T-cell (primary cell): Measurements from ENCODE around the gene PCDHGA4. TPM values are rescaled to one million over a fixed set of nuclear protein-coding genes. Genes with fewer than 3 reads are reported as not detected.
"Not testable (repeated sequence)": the region's sequence is repeated elsewhere in the genome, so short reads cannot be mapped to it uniquely, and the experiment has no call there.

Experiments
- ATAC-seq, 4 experiments: fragments of 200-7000 bp in 3 of 4; fragments of 150-1000 bp in 1 of 4; cut with Tn5 transposase; replicated peaks in 1 of 4; 1 replicate in 3 of 4; 2 replicates in 1 of 4; pipeline ENCODE4 v1.10.0; 2021; ENCODE audit warnings: moderate library complexity in 3 of 4, mild to moderate bottlenecking in 2 of 4, moderate number of reproducible peaks in 1 of 4
- CTCF ChIA-PET, 2 donors: fragments of 300-600 bp; sonication (Branson Sonifier 250); formaldehyde crosslinking; loops; one replicate each; lab custom pipeline; 2022; ENCODE audit warnings: antibody characterized with exemption in 2 of 2; lab: Charles Lee
- POLR2A ChIA-PET, 2 donors: fragments of 300-600 bp; sonication (Branson Sonifier 250); formaldehyde crosslinking; loops; one replicate each; lab custom pipeline; 2022; ENCODE audit warnings: antibody characterized with exemption in 2 of 2; lab: Charles Lee
- DNase-seq, 35 experiments: peaks; one replicate each; pipeline versions ENCODE4 v3.0.0 to v3.0.0-alpha.2; 2013 to 2023
- H3K27ac ChIP-seq: one replicate; pipeline ENCODE4 v1.5.1; 2013; ENCODE audit warnings: low read length
- H3K27me3 ChIP-seq, 2 experiments: replicated peaks in 1 of 2; 1 replicate in 1 of 2; 2 replicates in 1 of 2; pipeline versions ENCODE4 v1.6.1 to v1.7.0; 2013; ENCODE audit warnings: low read length in 1 of 2, mixed read lengths in 1 of 2; ENCODE audit not compliant: control insufficient read depth in 2 of 2, insufficient read depth in 2 of 2; ENCODE audit errors: extremely low read depth in 1 of 2
- H3K36me3 ChIP-seq, 2 donors: 1 replicate in 1 of 2; 2 replicates in 1 of 2; pipeline versions ENCODE4 v1.6.1 to v1.7.0; 2013; ENCODE audit warnings: low read length in 1 of 2; ENCODE audit not compliant: control insufficient read depth in 2 of 2, insufficient read depth in 1 of 2; ENCODE audit errors: extremely low read depth in 1 of 2
- H3K4me1 ChIP-seq, 2 experiments: 1 replicate in 1 of 2; 2 replicates in 1 of 2; pipeline versions ENCODE4 v1.6.1 to v1.7.0; 2013; ENCODE audit warnings: low read length in 2 of 2, mixed read lengths in 1 of 2; ENCODE audit not compliant: insufficient read depth in 2 of 2, control insufficient read depth in 1 of 2; ENCODE audit errors: extremely low read depth in 1 of 2
- H3K4me3 ChIP-seq, 2 donors: 1 replicate in 1 of 2; 2 replicates in 1 of 2; pipeline versions ENCODE4 v1.5.1 to v1.7.0; 2013; ENCODE audit warnings: mild to moderate bottlenecking in 2 of 2, low read length in 1 of 2, moderate library complexity in 1 of 2; ENCODE audit not compliant: control insufficient read depth in 1 of 2; ENCODE audit errors: extremely low read depth in 1 of 2
- H3K9me3 ChIP-seq: 2 replicates; pipeline ENCODE4 v1.7.0; 2013
- H3K27ac Mint-ChIP-seq, 2 donors: one replicate each; pipeline ENCODE4 v1.8.0; 2020 to 2021; ENCODE audit warnings: mild to moderate bottlenecking in 2 of 2, mixed read lengths in 2 of 2
- H3K27me3 Mint-ChIP-seq, 2 donors: one replicate each; pipeline ENCODE4 v1.8.0; 2021 to 2022; ENCODE audit warnings: mixed read lengths in 2 of 2
- H3K36me3 Mint-ChIP-seq: one replicate; pipeline ENCODE4 v1.8.0; 2021; ENCODE audit warnings: mixed read lengths
- H3K4me1 Mint-ChIP-seq, 3 donors: one replicate each; pipeline ENCODE4 v1.8.0; 2020 to 2022; ENCODE audit warnings: mixed read lengths in 3 of 3, mild to moderate bottlenecking in 1 of 3
- H3K4me3 Mint-ChIP-seq, 3 donors: one replicate each; pipeline ENCODE4 v1.8.0; 2020 to 2022; ENCODE audit warnings: mild to moderate bottlenecking in 3 of 3, mixed read lengths in 3 of 3, moderate library complexity in 3 of 3
- H3K9me3 Mint-ChIP-seq, 3 donors: one replicate each; pipeline ENCODE4 v1.8.0; 2020 to 2022; ENCODE audit warnings: mixed read lengths in 3 of 3
- WGBS: methylation state at CpG from one replicate; pipeline ENCODE4 v1.1.5; 2013; ENCODE audit warnings: missing lambda C conversion rate; ENCODE audit not compliant: insufficient coverage; 5-methylcytosine and 5-hydroxymethylcytosine counted together
- total RNA-seq, 35 experiments: library from RNA in 6 of 35; stranded (reverse) in 6 of 35; fragments of 120-200 nt in 1 of 35; gene quantifications; one replicate each; pipeline versions ENCODE4 v1.2.1 to v1.2.4 and lab custom pipeline; 2013 to 2026

PCDHGA4 gene
- total RNA-seq, 5 donors from 2014 or later (not counting 1 experiment from before 2014, with no cell fraction given) = 0.18 to 0.37 (median 0.28) TPM; not detected in 1

DNA sequence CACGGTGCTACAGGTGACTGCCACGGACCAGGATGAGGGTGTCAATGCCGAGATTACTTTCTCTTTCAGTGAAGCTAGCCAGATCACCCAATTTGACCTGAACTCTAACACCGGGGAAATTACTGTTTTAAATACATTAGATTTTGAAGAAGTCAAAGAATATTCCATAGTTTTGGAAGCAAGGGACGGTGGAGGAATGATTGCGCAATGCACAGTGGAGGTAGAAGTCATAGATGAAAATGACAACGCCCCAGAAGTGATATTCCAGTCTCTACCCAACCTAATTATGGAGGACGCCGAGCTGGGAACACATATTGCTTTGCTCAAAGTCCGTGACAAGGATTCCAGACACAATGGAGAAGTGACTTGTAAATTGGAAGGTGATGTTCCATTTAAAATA lies 33.8 kb downstream of the PCDHGA4 start:
- H3K36me3 Mint-ChIP-seq = peaks cover 13% of the 10 kb centered on the region
- peaks cover 8 to 47% (median 28%) of the 10 kb centered on the region in 3 donors for H3K9me3 Mint-ChIP-seq
- peaks cover 12% of the 10 kb centered on the region for H3K9me3 ChIP-seq
- H3K27me3 ChIP-seq = peaks cover 18 to 49% of the 10 kb centered on the region in 2 experiments
- H3K27ac ChIP-seq = no peak overlapping the region
- H3K4me3 Mint-ChIP-seq = no peak overlapping the region
- DNase-seq (no peak), ATAC-seq (no peak)
- ChIA-PET POLR2A (no interaction called here), CTCF (no interaction called here)
- WGBS = 47% methylated on average over 2 of the region's 10 CpGs
- H3K4me3 ChIP-seq = peak overlapping the region in 1 of 2 donors; percentile 17
- H3K36me3 ChIP-seq = no peaks in the 10 kb centered on the region
- peaks cover 71 to 80% of the 10 kb centered on the region in 2 donors for H3K27me3 Mint-ChIP-seq
- H3K4me1 ChIP-seq = no peaks in the 10 kb centered on the region
- no peaks in the 10 kb centered on the region for H3K4me1 Mint-ChIP-seq
- no peak overlapping the region for H3K27ac Mint-ChIP-seq

DNA sequence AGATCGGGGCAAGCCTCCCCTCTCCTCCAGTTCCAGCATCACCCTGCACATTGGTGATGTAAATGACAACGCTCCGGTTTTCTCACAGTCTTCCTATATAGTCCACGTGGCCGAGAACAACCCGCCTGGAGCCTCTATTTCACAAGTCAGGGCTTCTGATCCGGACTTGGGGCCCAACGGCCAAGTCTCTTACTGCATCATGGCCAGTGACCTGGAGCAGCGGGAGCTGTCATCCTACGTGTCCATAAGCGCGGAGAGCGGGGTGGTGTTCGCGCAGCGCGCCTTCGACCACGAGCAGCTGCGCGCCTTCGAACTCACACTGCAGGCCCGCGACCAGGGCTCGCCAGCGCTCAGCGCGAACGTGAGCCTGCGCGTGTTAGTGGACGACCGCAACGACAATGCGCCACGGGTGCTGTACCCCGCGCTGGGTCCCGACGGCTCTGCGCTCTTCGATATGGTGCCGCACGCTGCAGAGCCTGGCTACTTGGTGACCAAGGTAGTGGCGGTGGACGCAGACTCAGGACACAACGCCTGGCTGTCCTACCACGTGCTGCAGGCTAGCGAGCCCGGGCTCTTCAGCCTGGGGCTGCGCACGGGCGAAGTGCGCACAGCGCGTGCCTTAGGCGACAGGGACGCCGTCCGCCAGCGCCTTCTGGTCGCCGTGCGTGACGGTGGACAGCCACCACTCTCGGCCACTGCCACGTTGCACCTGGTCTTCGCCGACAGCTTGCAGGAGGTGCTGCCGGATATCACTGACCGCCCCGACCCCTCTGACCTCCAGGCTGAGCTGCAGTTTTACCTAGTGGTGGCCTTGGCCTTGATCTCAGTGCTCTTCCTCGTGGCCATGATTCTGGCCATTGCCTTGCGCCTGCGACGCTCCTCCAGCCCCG lies 34.6 kb downstream of the PCDHGA4 start:
- H3K9me3 Mint-ChIP-seq = peaks cover 13 to 53% (median 33%) of the 10 kb centered on the region in 3 donors
- no peaks in the 10 kb centered on the region for H3K4me1 ChIP-seq
- peaks cover 16% of the 10 kb centered on the region for H3K36me3 Mint-ChIP-seq
- peak overlapping the region in 1 of 2 donors; percentile 32 for H3K4me3 ChIP-seq
- DNase-seq (no peak), ATAC-seq (no peak)
- no peak overlapping the region for H3K27ac ChIP-seq
- peak overlapping the region in 1 of 3 donors; percentile 27 for H3K4me3 Mint-ChIP-seq
- peaks cover 13% of the 10 kb centered on the region for H3K9me3 ChIP-seq
- no peak overlapping the region for H3K27ac Mint-ChIP-seq
- H3K27me3 Mint-ChIP-seq = peaks cover 72 to 80% of the 10 kb centered on the region in 2 donors
- no peaks in the 10 kb centered on the region for H3K4me1 Mint-ChIP-seq
- POLR2A ChIA-PET = no interaction called here
- 57% methylated on average over 77 of the region's 77 CpGs for WGBS
- CTCF ChIA-PET = interaction anchor here in 1 of 2 donors (0.5 kb wide), 1 partner anchor 59 kb away, joined by 3 read pairs; the partner anchor contains the start of gene PCDHGA1
- H3K36me3 ChIP-seq = no peaks in the 10 kb centered on the region
- H3K27me3 ChIP-seq = peaks cover 22 to 50% of the 10 kb centered on the region in 2 experiments

DNA sequence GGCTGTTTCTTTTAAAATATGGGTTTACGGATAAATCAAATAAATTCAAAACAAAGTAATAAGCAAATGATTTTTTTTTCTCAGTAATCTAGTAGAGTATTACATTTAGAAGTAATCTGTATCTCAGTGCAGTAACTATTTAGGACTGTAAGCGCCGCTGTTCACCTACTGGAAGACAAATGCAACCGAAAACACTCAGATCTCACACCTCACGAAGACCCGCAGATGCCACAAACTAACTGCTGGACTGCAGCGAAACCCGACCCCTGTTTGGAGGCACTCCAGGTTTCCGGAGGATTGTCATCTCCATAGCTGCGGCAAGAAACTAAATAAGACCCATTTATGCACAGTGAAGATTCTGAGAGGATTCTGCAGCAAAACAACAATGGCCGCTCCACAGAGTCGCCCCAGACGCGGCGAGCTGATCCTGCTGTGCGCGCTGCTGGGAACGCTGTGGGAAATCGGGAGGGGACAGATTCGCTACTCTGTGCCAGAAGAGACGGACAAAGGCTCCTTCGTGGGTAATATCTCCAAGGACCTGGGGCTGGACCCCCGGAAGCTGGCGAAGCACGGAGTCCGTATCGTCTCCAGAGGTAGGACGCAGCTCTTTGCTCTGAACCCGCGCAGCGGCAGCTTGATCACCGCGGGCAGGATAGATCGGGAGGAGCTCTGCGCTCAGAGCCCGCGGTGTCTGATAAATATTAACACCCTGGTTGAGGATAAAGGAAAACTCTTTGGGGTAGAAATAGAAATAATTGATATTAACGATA lies 37.8 kb downstream of the PCDHGA4 start, which contains the start of gene PCDHGA8:
Gene PCDHGA8, plus strand, starts transcription at position 205 of the 770 bp plus-strand sequence. Its CDS starts 181 bp downstream, at position 386.
- Histone ChIP-seq H3K27ac (no peak within 1 kb of the TSS), H3K4me1 (peaks cover 0 to under 1% of the 10 kb centered on the region in 2 experiments), H3K4me3 (peak within 1 kb of the TSS in 1 of 2 donors; percentile 25), H3K36me3 (no peaks in the 10 kb centered on the region), H3K9me3 (peaks cover 7% of the 10 kb centered on the region), H3K27me3 (peaks cover 29 to 51% of the 10 kb centered on the region in 2 experiments)
- ATAC-seq (no peak), DNase-seq (no peak)
- peaks cover 9% of the 10 kb centered on the region for H3K36me3 Mint-ChIP-seq
- CTCF ChIA-PET = no interaction called here
- 39% methylated on average over 30 of the region's 38 CpGs for WGBS
- peak within 1 kb of the TSS in 2 of 3 donors; percentile 21 to 27 for H3K4me3 Mint-ChIP-seq
- H3K27me3 Mint-ChIP-seq = peaks cover 61 to 76% of the 10 kb centered on the region in 2 donors
- POLR2A ChIA-PET = interaction anchor here (0.6 to 0.7 kb wide), 2 partner anchors 62 to 574 kb away, joined by 3 to 9 read pairs; no protein-coding TSS in a partner anchor
- H3K4me1 Mint-ChIP-seq = no peaks in the 10 kb centered on the region
- H3K9me3 Mint-ChIP-seq = peaks cover 13 to 39% (median 26%) of the 10 kb centered on the region in 3 donors
- H3K27ac Mint-ChIP-seq = peak within 1 kb of the TSS in 1 of 2 donors; percentile 46

DNA sequence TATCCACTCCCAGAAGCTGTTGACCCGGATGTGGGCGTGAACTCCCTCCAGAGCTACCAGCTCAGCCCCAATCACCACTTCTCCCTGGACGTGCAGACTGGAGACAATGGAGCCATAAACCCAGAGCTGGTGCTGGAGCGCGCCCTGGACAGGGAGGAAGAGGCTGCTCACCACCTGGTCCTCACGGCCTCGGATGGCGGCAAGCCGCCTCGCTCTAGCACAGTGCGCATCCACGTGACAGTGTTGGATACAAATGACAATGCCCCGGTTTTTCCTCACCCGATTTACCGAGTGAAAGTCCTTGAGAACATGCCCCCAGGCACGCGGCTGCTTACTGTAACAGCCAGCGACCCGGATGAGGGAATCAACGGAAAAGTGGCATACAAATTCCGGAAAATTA lies 38.4 kb downstream of the PCDHGA4 start:
- peaks cover 0 to 3% of the 10 kb centered on the region in 2 experiments for H3K4me1 ChIP-seq
- Mint-ChIP-seq H3K27ac (no peak overlapping the region), H3K4me1 (no peaks in the 10 kb centered on the region), H3K36me3 (peaks cover 9% of the 10 kb centered on the region), H3K27me3 (peaks cover 61 to 75% of the 10 kb centered on the region in 2 donors), H3K4me3 (no peak overlapping the region), H3K9me3 (peaks cover 13 to 37% (median 25%) of the 10 kb centered on the region in 3 donors)
- H3K9me3 ChIP-seq = peaks cover 6% of the 10 kb centered on the region
- H3K27ac ChIP-seq = no peak overlapping the region
- DNase-seq = no peak
- peaks cover 28 to 53% of the 10 kb centered on the region in 2 experiments for H3K27me3 ChIP-seq
- CTCF ChIA-PET = no interaction called here
- no peak for ATAC-seq
- H3K36me3 ChIP-seq = no peaks in the 10 kb centered on the region
- WGBS = 51% methylated on average over 14 of the region's 21 CpGs
- POLR2A ChIA-PET = interaction anchor here in 1 of 2 donors (0.6 kb wide), 1 partner anchor 63 kb away, joined by 9 read pairs; no protein-coding TSS in a partner anchor
- no peak overlapping the region for H3K4me3 ChIP-seq

DNA sequence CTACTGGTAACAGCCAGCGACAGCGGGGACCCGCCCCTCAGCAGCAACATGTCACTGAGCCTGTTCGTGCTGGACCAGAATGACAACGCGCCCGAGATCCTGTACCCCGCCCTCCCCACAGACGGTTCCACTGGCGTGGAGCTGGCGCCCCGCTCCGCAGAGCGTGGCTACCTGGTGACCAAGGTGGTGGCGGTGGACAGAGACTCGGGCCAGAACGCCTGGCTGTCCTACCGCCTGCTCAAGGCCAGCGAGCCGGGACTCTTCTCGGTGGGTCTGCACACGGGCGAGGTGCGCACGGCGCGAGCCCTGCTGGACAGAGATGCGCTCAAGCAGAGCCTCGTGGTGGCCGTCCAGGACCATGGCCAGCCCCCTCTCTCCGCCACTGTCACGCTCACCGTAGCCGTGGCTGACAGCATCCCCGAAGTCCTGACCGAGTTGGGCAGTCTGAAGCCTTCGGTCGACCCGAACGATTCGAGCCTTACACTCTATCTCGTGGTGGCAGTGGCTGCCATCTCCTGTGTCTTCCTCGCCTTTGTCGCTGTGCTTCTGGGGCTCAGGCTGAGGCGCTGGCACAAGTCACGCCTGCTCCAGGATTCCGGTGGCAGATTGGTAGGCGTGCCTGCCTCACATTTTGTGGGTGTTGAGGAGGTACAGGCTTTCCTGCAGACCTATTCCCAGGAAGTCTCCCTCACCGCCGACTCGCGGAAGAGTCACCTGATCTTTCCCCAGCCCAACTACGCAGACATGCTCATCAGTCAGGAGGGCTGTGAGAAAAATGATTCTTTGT lies 39.8 kb downstream of the PCDHGA4 start:
- H3K27me3 ChIP-seq = peaks cover 33 to 51% of the 10 kb centered on the region in 2 experiments
- H3K4me3 Mint-ChIP-seq, H3K27ac ChIP-seq, H3K4me1 ChIP-seq, H3K27ac Mint-ChIP-seq, H3K4me3 ChIP-seq, H3K36me3 ChIP-seq, ATAC-seq, H3K4me1 Mint-ChIP-seq, DNase-seq, POLR2A ChIA-PET, H3K36me3 Mint-ChIP-seq, H3K9me3 ChIP-seq: not testable (repeated sequence)
- Mint-ChIP-seq H3K9me3 (peaks cover 9 to 36% (median 26%) of the 10 kb centered on the region in 3 donors), H3K27me3 (peaks cover 58 to 75% of the 10 kb centered on the region in 2 donors)
- CTCF ChIA-PET = interaction anchor here in 1 of 2 donors (0.7 kb wide), 1 partner anchor 18 kb away, joined by 3 read pairs; the partner anchor contains the start of gene PCDHGA10
- 45% methylated on average over 17 of the region's 53 CpGs for WGBS
